Inflammatory macrophage treated with lipopolysaccharide for 4 hours (primary cell): Measurements from ENCODE around the gene PKP1.
"Not testable (repeated sequence)": the region's sequence is repeated elsewhere in the genome, so short reads cannot be mapped to it uniquely, and the experiment has no call there.

Source experiments
- DNase-seq: peaks from one replicate; pipeline ENCODE4 v3.0.0-alpha.2; 2020

The PKP1 gene, protein sequence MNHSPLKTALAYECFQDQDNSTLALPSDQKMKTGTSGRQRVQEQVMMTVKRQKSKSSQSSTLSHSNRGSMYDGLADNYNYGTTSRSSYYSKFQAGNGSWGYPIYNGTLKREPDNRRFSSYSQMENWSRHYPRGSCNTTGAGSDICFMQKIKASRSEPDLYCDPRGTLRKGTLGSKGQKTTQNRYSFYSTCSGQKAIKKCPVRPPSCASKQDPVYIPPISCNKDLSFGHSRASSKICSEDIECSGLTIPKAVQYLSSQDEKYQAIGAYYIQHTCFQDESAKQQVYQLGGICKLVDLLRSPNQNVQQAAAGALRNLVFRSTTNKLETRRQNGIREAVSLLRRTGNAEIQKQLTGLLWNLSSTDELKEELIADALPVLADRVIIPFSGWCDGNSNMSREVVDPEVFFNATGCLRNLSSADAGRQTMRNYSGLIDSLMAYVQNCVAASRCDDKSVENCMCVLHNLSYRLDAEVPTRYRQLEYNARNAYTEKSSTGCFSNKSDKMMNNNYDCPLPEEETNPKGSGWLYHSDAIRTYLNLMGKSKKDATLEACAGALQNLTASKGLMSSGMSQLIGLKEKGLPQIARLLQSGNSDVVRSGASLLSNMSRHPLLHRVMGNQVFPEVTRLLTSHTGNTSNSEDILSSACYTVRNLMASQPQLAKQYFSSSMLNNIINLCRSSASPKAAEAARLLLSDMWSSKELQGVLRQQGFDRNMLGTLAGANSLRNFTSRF

GRCh38 chr1:201282931-201283829 is at the start of gene PKP1:
Gene PKP1 (plus strand): TSS chr1:201283506. CDS start chr1:201283703, 197 bp downstream.
- DNase-seq: no peak

- DNase-seq: not testable (repeated sequence)
These were observed 43.7 kb upstream of the PKP1 start for GRCh38 chr1:201239646-201240045.

- DNase-seq: no peak
These were observed 43.1 kb upstream of the PKP1 start for GRCh38 chr1:201240171-201240570.

DNA sequence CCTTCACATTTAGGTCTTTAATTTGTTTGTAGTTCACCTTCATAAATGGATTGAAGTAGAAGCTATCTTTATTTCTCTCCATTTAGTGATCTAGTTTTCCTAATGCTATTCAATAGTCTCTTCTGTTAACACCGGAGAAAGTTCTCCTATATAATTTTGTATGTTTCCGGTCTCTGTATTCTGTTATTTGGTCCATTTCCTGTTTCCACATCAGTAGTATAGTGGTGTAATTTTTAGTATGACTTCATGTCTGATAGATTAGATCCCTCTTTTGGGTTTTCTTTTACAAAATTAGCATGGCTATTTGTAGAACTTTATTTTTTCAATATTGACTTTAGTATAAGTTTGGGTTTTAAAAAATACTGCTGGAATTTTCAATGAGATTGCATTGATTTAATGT is 41.6 kb upstream of the PKP1 start:
- DNase-seq: peak; percentile 64

DNA sequence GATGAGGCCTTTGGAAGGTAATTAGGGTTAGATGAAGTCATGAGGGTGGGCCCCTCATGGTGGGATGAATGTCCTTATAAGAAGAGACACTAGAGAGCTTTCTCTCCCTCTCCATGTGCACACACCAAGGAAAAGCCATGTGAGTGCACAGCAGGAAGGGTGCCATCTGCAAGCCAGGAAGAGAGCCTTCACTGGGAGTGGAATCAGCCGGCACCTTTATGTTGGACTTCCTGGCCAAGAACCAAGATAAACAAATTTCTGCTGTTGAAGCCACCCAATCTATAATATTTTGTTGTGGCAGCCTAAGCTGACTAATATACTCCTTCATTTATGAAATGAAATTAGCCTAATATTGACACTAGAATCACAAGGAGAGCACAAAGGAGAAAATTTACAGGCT is 38.2 kb upstream of the PKP1 start:
- no peak for DNase-seq

DNA sequence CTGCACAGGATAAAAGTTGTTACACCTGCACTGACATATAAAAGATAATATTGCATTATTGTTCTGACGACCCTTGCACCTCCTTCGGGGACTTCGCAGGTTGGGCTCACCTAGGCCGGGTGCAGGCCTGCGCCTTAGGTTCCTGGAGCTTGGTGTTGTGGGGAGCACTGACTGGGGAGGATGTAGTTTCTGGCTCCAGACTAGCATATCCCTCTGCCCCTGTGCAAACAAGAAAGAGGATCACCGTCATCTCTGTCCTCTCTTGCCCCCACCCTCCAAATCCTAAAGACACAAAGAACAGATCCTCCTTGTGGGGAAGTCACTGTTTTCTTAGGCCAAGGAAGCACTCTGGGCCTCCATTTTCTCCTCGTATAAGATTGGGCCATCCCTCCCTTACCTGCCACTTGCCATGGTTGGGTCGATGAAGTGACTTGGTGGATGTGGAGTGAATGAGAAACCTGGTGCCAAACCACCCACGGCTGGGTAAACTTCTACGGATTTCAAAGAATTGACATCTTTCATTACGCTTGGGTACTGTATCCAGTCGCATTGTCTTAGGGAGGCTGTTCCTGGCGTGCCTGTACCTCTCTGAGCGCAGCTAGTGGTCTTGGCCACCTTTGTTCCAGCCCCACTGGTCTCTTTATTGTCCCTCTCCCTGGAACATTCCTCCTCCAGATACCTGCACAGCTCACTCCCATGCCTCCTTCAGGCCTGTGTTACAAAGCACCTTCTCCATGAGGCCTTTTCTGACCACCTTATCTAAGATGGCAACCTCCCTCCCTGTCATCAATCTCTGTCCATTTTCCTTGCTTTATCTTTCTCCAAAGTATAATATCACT is 34.4 kb upstream of the PKP1 start:
- no peak for DNase-seq

DNA sequence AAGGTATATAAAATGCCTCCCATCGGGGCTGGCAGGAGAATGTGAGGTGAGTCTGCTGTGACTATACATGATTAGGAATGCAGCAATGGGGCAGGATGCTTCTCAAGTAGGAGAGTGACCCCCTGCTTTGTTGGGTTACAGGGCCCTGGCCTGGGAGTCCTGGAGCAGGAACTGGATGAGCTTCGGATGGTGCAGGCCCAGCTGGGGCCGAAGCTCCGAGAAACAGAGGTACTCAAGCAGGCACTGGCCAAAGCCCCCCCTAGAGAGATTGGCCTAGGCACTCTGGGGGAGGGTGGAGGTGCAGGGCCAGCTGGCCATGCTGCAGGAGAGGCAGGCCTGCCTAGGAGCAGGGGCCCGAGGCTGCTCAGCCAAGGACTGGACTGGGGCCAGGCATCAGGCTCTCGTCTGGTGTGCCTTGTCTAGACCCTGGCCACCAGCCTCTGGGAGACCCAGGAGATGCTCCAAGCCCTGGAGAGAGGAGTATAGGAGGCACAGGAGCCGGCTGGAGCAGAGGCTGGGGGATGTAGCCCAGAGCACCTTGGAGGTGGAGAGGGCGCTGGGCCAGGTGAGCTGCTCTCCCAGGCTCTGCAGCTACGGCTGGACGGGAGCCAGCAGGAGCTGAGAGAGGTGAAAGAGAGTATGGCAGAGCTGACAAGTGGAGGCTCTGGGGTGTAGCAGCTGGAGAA is 32.8 kb upstream of the PKP1 start:
- no peak for DNase-seq

- no peak for DNase-seq
These were observed 31.9 kb upstream of the PKP1 start for GRCh38 chr1:201251411-201251810.

GRCh38 chr1:201251851-201252430 is 31.4 kb upstream of the PKP1 start:
- no peak for DNase-seq

DNA sequence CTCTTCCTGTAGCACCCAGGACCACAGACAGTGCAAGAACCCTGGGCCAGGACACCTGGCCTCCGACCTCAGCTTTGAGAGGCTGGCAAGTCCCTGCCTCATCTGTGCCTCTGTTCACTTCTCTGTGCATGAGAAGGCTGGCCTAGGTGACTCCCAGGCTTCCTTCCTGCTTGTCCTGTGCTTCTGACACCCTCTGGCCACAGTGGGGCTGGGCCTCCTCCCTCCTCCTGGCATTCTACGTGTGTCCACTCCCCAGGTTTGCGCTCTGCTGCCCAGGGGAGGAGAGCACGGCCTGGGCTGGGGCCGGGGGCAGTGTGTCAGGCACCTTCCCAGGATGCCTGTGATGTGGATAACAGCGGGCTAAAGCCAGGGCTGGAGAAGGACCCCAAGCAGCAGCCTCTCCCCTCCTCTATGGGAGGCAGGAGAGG is 30.3 kb upstream of the PKP1 start:
- DNase-seq: no peak

DNA sequence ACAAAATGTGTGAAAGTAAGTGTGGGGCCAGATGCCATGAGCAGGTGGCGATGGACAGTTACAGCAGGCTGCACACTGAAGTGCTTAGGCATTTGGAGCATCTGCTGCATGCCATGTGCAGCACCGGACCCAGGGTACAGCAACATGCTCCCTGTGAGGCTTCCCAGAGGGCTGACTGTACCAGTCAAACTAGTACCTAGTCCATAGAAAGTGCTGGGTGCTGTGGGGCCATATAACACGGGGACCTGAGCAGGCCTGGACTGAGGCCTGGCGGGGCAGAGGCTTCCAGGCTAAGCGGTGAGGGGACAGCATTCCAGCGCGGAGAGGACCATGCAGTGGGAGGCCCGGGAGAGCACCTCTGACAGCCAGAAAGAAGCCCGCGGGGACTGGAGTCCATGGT is 29.9 kb upstream of the PKP1 start:
- no peak for DNase-seq

GRCh38 chr1:201253906-201254624 is 29.2 kb upstream of the PKP1 start:
- no peak for DNase-seq

GRCh38 chr1:201254625-201255478 is 28.5 kb upstream of the PKP1 start:
- peak; percentile 16 for DNase-seq

DNA sequence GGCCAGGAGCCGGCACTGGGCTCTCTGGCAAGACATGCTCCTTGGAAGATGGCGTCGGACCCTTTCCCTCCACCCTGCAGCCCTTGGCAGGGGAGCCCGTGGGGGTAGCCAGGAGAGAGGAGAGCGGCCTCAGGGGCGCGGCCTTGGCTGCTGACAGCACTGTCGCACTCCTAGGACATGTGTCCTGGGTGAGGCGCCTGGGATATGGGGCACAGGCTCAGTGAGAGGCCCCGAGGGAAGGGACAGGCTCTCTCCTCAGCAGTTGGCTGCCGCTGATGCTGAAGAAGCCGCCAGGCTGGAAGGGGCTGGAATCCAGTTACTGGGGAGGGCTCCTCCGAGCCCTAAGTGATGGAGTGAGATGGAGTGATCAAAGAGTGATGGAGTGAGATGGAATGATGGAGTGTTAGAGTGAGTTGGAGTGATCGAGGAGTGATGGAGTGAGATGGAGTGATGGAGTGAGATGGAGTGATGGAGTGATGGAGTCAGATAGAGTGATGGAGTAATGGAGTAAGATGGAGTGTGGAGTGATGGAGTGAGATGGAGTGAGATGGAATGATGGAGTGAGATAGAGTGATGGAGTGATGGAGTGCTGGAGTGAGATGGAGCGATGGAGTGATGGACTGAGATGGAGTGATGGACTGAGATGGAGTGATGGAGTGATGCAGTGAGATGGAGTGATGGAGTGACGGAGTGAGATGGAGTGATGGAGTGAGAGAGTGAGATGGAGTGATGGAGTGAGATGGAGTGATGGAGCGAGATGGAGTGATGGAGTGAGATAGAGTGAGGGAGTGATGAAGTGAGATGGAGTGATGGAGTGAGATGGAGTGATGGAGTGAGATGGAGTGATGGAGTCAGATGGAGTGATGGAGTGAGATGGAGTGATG is 27.6 kb upstream of the PKP1 start:
- no peak for DNase-seq

- not testable (repeated sequence) for DNase-seq
These were observed 25.2 kb upstream of the PKP1 start for GRCh38 chr1:201258132-201258531.

DNA sequence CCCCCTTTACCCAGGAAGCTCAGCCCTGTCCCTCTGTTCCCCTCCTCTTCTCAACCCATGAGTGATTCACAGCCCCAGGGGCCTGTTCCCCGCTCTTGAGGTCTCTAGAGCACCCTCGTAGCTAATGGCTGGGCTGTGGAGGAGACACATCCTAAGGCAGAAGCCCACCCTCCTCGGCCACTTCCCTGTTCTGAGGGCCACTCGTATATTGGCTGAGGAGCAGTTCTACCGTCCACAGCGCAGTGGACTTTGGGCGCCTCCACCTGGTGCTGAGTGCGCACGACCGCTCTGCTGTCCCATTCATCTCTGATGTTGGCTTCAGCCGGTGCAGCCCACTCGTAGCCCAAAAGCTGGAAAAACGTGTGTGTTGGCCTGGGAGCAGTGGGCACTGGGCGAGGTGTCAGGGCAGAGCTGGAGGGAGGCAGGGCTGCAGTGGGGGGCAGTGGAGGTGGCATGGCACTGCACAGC is 24.5 kb upstream of the PKP1 start:
- no peak for DNase-seq

DNA sequence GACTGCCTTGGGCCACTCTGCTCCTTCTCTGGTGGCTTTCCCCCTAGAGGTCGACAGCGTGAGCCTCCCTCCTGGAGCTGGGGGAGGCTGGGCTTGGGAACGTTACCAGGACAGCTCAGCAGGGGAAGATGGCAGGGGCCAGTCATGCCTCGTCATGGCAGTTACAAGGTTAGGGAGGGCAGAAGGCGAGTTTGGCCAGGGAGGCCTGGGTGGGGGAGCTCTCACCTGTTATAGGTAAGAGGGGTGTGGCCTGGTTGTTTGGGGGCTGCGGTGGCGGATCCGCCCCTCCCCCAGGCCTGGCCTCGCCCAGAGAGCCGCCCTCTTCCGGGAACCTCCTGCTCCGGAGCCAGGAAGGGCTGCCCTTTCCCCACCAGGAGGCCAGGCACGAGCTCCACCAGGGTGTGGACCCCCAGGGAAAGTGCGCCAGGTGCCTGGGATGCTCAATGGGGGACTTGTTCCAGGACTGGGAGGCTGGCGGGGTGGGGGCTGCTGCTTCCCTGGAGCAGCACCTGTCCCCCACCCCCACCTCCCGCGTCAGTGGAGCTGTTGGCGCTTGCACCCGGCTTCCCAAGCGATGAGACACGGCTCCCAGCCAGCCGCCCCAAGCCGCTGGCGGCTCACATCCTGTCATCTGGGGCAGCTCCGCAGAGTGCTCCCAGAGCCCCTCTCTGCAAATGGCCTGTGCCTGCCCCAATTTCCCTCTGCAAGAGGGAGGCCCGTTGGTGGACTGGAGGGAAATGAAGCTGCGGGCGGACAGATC is 23.6 kb upstream of the PKP1 start:
- DNase-seq: no peak

DNA sequence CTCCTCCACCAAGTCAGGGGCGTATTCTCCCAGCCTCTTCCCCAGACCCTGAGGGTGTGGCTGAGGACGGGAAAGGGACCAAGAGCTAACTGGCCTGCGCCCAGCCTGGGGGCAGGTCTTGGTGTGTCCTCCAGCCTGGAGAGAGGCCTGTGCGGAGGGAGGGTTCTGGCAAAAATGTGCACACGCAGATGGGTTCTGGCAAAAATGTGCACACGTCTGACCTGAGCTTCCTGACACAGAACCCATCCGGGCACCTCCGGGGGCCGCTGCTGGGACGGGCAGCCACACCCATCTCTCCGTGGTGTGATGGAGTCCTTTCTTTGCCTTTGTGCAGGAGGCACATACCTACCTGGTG is 23.1 kb upstream of the PKP1 start:
- no peak for DNase-seq
